PC-9 (cell line): ENCODE results near the gene ENPEP. TPM values are rescaled to one million over a fixed set of nuclear protein-coding genes. Genes with fewer than 3 reads are reported as not detected.

Experiments used
- BruUV-seq: library from RNA; stranded (reverse); fragments of 400-500 nt; replicated peaks from 2 replicates; lab custom pipeline; 2021; lab: Mats Ljungman, UMichigan
- CTCF ChIA-PET: fragments of 300-600 bp; sonication (Branson Sonifier 250); formaldehyde crosslinking; loops from one replicate; lab custom pipeline; 2022; ENCODE audit warnings: antibody characterized with exemption; lab: Charles Lee
- POLR2A ChIA-PET: fragments of 300-600 bp; sonication (Branson Sonifier 250); formaldehyde crosslinking; loops from one replicate; lab custom pipeline; 2022; ENCODE audit warnings: antibody characterized with exemption; ENCODE audit not compliant: unreplicated experiment; lab: Charles Lee
- DNase-seq, 2 experiments: peaks; one replicate each; pipeline versions ENCODE4 v3.0.0 to v3.0.0-alpha.2; 2015 to 2022; ENCODE audit warnings: mixed read lengths in 1 of 2
- H2AFZ ChIP-seq: fragments of 200-600 bp; sonication (generic); 2 replicates; pipeline ENCODE4 v1.8.1; 2017; ENCODE audit warnings: antibody characterized with exemption
- H3F3A ChIP-seq: fragments of 200-600 bp; sonication (generic); 2 replicates; pipeline ENCODE4 v1.8.1; 2017; ENCODE audit warnings: antibody characterized with exemption, mild to moderate bottlenecking, low read depth; ENCODE audit not compliant: insufficient read depth
- H3K27ac ChIP-seq: fragments of 200-600 bp; sonication (generic); 2 replicates; pipeline ENCODE4 v1.6.1; 2016; ENCODE audit warnings: mixed run types
- H3K27me3 ChIP-seq: fragments of 200-600 bp; sonication (generic); 2 replicates; pipeline ENCODE4 v1.6.1; 2016; ENCODE audit warnings: low read depth, mixed run types; ENCODE audit not compliant: insufficient read depth
- H3K36me3 ChIP-seq: fragments of 200-600 bp; sonication (generic); 2 replicates; pipeline ENCODE4 v1.6.1; 2016; ENCODE audit warnings: low read depth, mixed run types
- H3K4me1 ChIP-seq: fragments of 200-600 bp; sonication (generic); replicated peaks from 2 replicates; pipeline ENCODE4 v1.6.1; 2016; ENCODE audit warnings: mixed run types; ENCODE audit not compliant: insufficient read depth
- H3K4me2 ChIP-seq: fragments of 200-600 bp; sonication (generic); 2 replicates; pipeline ENCODE4 v1.6.1; 2017; ENCODE audit warnings: mixed run types
- H3K4me3 ChIP-seq: fragments of 200-600 bp; sonication (generic); 2 replicates; pipeline ENCODE4 v1.6.1; 2016; ENCODE audit warnings: mixed run types
- H3K79me2 ChIP-seq: fragments of 200-600 bp; sonication (generic); 2 replicates; pipeline ENCODE4 v1.6.1; 2017; ENCODE audit warnings: low read depth, mixed run types
- H3K9me2 ChIP-seq: fragments of 200-600 bp; sonication (generic); 2 replicates; pipeline ENCODE4 v1.8.1; 2017; ENCODE audit warnings: mild to moderate bottlenecking; ENCODE audit not compliant: insufficient read depth
- H3K9me3 ChIP-seq: fragments of 200-600 bp; sonication (generic); 2 replicates; pipeline ENCODE4 v1.8.1; 2016; ENCODE audit warnings: low read depth; ENCODE audit not compliant: insufficient read depth
- H4K20me1 ChIP-seq: fragments of 200-600 bp; sonication (generic); 2 replicates; pipeline ENCODE4 v1.8.1; 2017; ENCODE audit not compliant: insufficient read depth
- EZH2 ChIP-seq: fragments of 200-600 bp; sonication (generic); IDR thresholded peaks from 2 replicates; pipeline ENCODE4 v1.8.0; 2017; ENCODE audit warnings: antibody characterized with exemption, low read depth
- intact Hi-C: fragments of 100-400 bp; cut with micrococcal nuclease; formaldehyde crosslinking; loops from one replicate; pipeline ENCODE4 v1.10.0; 2022; ENCODE audit not compliant: unreplicated experiment
- total RNA-seq: library from RNA; stranded (reverse); gene quantifications from 2 replicates; pipeline ENCODE4 v1.2.3, GENCODE V29; 2021
- TF ChIP-seq, protein P1 (sequence below): fragments of 200-600 bp; sonication (generic); conservative IDR thresholded peaks from 2 replicates; pipeline ENCODE4 v1.6.1; 2017; ENCODE audit warnings: mixed run types, antibody characterized with exemption, mild to moderate bottlenecking, moderate library complexity

The ENPEP gene
- total RNA-seq, 1 experiment from 2014 or later: not detected

DNA sequence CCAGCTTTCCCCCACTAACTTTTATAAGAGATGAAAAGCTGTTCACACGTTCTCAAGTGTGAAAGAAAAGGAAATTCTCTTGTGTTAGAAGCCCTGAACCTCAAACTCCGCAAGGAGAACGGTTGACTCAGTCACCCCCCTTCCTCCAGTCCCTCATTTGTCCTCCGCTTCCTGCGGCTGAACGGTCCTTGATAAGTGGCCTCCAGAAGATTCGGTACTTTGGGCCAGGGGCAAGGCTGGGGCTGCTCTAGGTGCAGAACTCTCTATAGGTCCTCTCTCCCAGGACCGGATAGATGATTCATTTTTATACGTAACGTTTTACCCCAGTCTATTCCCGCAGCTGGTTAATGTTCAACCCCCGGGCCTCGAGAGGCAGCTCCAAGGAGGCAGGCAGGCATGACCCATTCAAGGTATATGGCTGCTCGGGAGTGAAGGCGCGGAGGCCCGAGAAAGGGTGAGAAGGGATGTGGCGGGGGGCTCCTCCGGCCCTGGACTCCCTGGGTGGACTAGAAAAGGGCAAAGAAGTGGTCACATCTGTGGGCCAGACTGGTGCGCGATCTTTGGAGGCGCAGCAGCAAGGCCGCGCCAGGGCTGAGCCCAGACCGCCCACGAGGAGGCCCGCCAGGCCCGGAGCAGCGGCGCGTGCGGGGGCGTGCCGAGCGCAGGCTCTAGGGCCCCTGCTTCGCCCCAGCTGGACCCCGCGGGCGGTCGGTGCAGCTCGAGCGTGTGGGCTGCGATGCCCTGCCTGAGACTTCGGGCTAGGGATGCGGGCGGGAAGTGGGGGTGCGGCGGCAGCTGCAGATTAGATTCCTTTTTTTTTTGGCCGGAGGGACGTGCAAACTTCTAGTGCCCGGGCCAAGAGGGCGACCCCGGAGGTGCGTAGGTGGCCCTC lies 135.2 kb downstream of the ENPEP start:
- no peak overlapping the region for H3K27ac ChIP-seq
- no peak overlapping the region for H3K4me2 ChIP-seq
- intact Hi-C loops: no loop called here
- no peaks in the 10 kb centered on the region for H3K79me2 ChIP-seq
- H3K36me3 ChIP-seq: no peaks in the 10 kb centered on the region
- peaks cover 11% of the 10 kb centered on the region; the same call in 1 of the 2 replicates for H3F3A ChIP-seq
- H3K4me1 ChIP-seq: peaks cover 21% of the 10 kb centered on the region
- no peak overlapping the region for H3K4me3 ChIP-seq
- TF ChIP-seq, protein P1, sequence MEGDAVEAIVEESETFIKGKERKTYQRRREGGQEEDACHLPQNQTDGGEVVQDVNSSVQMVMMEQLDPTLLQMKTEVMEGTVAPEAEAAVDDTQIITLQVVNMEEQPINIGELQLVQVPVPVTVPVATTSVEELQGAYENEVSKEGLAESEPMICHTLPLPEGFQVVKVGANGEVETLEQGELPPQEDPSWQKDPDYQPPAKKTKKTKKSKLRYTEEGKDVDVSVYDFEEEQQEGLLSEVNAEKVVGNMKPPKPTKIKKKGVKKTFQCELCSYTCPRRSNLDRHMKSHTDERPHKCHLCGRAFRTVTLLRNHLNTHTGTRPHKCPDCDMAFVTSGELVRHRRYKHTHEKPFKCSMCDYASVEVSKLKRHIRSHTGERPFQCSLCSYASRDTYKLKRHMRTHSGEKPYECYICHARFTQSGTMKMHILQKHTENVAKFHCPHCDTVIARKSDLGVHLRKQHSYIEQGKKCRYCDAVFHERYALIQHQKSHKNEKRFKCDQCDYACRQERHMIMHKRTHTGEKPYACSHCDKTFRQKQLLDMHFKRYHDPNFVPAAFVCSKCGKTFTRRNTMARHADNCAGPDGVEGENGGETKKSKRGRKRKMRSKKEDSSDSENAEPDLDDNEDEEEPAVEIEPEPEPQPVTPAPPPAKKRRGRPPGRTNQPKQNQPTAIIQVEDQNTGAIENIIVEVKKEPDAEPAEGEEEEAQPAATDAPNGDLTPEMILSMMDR: no peak
- TF ChIP-seq EZH2: no peak
- no peaks in the 10 kb centered on the region for H4K20me1 ChIP-seq
- no peaks in the 10 kb centered on the region for H3K9me3 ChIP-seq
- no peak for DNase-seq
- H3K9me2 ChIP-seq: no peaks in the 10 kb centered on the region
- ChIA-PET CTCF (no interaction called here), POLR2A (interaction anchor here (0.6 kb wide), 1 partner anchor 1072 kb away, joined by 3 read pairs; no protein-coding TSS in a partner anchor)
- no peak overlapping the region for H2AFZ ChIP-seq
- H3K27me3 ChIP-seq: no peaks in the 10 kb centered on the region
- BruUV-seq: no TSS peak

- intact Hi-C loops: no loop called here
- Histone ChIP-seq H3K9me3 (no peaks in the 10 kb centered on the region), H3K4me3 (no peak overlapping the region), H4K20me1 (no peaks in the 10 kb centered on the region), H3K4me1 (peaks cover 21% of the 10 kb centered on the region), H2AFZ (no peak overlapping the region), H3F3A (peaks cover 11% of the 10 kb centered on the region; the same call in 1 of the 2 replicates), H3K27me3 (no peaks in the 10 kb centered on the region), H3K27ac (no peak overlapping the region), H3K36me3 (no peaks in the 10 kb centered on the region), H3K4me2 (no peak overlapping the region), H3K79me2 (no peaks in the 10 kb centered on the region), H3K9me2 (no peaks in the 10 kb centered on the region)
- no peak for TF ChIP-seq EZH2
- TF ChIP-seq, protein P1: no peak
- ChIA-PET CTCF (no interaction called here), POLR2A (no interaction called here)
- no TSS peak for BruUV-seq
- DNase-seq: no peak
Measured at GRCh38 chr4:110611968-110612447, 136.1 kb downstream of the ENPEP start.

- no TSS peak for BruUV-seq
- no peak for DNase-seq
Measured at GRCh38 chr4:110612631-110613269, 136.8 kb downstream of the ENPEP start.

More at GRCh38 chr4:110612631-110613269, 136.8 kb downstream of the ENPEP start:
- ChIA-PET POLR2A (no interaction called here), CTCF (no interaction called here)
- Histone ChIP-seq H3K36me3 (no peaks in the 10 kb centered on the region), H3K4me3 (no peak overlapping the region), H3K9me2 (no peaks in the 10 kb centered on the region), H3K27me3 (no peaks in the 10 kb centered on the region), H3K79me2 (no peaks in the 10 kb centered on the region), H4K20me1 (no peaks in the 10 kb centered on the region), H3K27ac (no peak overlapping the region), H3K4me2 (no peak overlapping the region), H3F3A (peaks cover 11% of the 10 kb centered on the region; the same call in 1 of the 2 replicates), H3K9me3 (no peaks in the 10 kb centered on the region), H2AFZ (no peak overlapping the region), H3K4me1 (peaks cover 21% of the 10 kb centered on the region)
- no peak for TF ChIP-seq EZH2
- TF ChIP-seq, protein P1: no peak
- intact Hi-C loops: no loop called here
